ENCODE results near the gene MUL1. TPM values are rescaled to one million over a fixed set of nuclear protein-coding genes. Genes with fewer than 3 reads are reported as not detected.

Gene MUL1
- total and polyA plus RNA-seq, 2 of the 8 experiments (the other 6 are each of a cell fraction or from before 2014, with no cell fraction given): 16.4 to 20.8 TPM

- TF ChIP-seq, protein P1, sequence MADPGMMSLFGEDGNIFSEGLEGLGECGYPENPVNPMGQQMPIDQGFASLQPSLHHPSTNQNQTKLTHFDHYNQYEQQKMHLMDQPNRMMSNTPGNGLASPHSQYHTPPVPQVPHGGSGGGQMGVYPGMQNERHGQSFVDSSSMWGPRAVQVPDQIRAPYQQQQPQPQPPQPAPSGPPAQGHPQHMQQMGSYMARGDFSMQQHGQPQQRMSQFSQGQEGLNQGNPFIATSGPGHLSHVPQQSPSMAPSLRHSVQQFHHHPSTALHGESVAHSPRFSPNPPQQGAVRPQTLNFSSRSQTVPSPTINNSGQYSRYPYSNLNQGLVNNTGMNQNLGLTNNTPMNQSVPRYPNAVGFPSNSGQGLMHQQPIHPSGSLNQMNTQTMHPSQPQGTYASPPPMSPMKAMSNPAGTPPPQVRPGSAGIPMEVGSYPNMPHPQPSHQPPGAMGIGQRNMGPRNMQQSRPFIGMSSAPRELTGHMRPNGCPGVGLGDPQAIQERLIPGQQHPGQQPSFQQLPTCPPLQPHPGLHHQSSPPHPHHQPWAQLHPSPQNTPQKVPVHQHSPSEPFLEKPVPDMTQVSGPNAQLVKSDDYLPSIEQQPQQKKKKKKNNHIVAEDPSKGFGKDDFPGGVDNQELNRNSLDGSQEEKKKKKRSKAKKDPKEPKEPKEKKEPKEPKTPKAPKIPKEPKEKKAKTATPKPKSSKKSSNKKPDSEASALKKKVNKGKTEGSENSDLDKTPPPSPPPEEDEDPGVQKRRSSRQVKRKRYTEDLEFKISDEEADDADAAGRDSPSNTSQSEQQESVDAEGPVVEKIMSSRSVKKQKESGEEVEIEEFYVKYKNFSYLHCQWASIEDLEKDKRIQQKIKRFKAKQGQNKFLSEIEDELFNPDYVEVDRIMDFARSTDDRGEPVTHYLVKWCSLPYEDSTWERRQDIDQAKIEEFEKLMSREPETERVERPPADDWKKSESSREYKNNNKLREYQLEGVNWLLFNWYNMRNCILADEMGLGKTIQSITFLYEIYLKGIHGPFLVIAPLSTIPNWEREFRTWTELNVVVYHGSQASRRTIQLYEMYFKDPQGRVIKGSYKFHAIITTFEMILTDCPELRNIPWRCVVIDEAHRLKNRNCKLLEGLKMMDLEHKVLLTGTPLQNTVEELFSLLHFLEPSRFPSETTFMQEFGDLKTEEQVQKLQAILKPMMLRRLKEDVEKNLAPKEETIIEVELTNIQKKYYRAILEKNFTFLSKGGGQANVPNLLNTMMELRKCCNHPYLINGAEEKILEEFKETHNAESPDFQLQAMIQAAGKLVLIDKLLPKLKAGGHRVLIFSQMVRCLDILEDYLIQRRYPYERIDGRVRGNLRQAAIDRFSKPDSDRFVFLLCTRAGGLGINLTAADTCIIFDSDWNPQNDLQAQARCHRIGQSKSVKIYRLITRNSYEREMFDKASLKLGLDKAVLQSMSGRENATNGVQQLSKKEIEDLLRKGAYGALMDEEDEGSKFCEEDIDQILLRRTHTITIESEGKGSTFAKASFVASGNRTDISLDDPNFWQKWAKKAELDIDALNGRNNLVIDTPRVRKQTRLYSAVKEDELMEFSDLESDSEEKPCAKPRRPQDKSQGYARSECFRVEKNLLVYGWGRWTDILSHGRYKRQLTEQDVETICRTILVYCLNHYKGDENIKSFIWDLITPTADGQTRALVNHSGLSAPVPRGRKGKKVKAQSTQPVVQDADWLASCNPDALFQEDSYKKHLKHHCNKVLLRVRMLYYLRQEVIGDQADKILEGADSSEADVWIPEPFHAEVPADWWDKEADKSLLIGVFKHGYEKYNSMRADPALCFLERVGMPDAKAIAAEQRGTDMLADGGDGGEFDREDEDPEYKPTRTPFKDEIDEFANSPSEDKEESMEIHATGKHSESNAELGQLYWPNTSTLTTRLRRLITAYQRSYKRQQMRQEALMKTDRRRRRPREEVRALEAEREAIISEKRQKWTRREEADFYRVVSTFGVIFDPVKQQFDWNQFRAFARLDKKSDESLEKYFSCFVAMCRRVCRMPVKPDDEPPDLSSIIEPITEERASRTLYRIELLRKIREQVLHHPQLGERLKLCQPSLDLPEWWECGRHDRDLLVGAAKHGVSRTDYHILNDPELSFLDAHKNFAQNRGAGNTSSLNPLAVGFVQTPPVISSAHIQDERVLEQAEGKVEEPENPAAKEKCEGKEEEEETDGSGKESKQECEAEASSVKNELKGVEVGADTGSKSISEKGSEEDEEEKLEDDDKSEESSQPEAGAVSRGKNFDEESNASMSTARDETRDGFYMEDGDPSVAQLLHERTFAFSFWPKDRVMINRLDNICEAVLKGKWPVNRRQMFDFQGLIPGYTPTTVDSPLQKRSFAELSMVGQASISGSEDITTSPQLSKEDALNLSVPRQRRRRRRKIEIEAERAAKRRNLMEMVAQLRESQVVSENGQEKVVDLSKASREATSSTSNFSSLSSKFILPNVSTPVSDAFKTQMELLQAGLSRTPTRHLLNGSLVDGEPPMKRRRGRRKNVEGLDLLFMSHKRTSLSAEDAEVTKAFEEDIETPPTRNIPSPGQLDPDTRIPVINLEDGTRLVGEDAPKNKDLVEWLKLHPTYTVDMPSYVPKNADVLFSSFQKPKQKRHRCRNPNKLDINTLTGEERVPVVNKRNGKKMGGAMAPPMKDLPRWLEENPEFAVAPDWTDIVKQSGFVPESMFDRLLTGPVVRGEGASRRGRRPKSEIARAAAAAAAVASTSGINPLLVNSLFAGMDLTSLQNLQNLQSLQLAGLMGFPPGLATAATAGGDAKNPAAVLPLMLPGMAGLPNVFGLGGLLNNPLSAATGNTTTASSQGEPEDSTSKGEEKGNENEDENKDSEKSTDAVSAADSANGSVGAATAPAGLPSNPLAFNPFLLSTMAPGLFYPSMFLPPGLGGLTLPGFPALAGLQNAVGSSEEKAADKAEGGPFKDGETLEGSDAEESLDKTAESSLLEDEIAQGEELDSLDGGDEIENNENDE (IDR thresholded peaks at IDR 0.05; ENCODE audit: insufficient replicate concordance, low read length): no peak
- TF ChIP-seq MAFK (IDR thresholded peaks at IDR 0.05; ENCODE audit: low read depth, low read length) (no peak), POLR2AphosphoS5 (IDR thresholded peaks at IDR 0.05; ENCODE audit: low read depth, low read length) (no peak), KDM4A (IDR thresholded peaks at IDR 0.05; ENCODE audit: low read depth, low read length, severe bottlenecking) (no peak), CBX8 (IDR thresholded peaks at IDR 0.05; ENCODE audit: borderline replicate concordance, low read depth, low read length) (no peak)
Measured at GRCh38 chr1:20473894-20474293, 34.1 kb downstream of the MUL1 start (continued).
